Measurements from ENCODE around the gene CCDC74A.
"Not testable (repeated sequence)": the region's sequence is repeated elsewhere in the genome, so short reads cannot be mapped to it uniquely, and the experiment has no call there.

CCDC74A gene

DNA sequence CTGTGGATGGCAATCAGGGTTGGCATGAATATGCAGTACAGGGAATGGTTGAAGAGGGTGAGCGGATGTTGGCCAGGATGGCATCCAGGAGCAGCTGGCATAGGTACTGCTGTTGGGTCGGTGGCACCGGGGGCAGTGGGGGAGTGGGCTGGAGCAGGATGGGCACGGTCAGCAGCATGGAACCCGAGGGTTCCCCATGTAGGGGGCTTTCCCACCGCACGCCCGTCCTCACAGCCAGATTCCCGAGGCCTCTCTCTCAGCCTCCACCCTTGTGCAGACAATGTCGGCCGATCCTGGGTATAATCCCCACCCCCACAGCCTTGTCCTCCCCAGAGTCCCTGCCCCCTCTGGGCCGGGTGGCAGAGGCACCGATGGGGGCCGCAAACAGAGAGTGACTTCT is 9.2 kb downstream of the CCDC74A start:
- H3K27ac ChIP-seq (ENCODE audit: low read depth, low read length, poor library complexity, severe bottlenecking); H3K27me3 ChIP-seq (ENCODE audit: insufficient read depth, low read length); H3K9me3 ChIP-seq (ENCODE audit: low read length); H3K36me3 ChIP-seq (ENCODE audit: insufficient read depth, low read length); H3K9me2 ChIP-seq (ENCODE audit: low read depth, low read length); H3K4me2 ChIP-seq (ENCODE audit: low read length); H3F3A ChIP-seq (ENCODE audit: insufficient read depth, low read length); H3K9ac ChIP-seq (ENCODE audit: low read length); H4K20me1 ChIP-seq (ENCODE audit: insufficient read depth, low read length); H3K4me1 ChIP-seq (ENCODE audit: insufficient read depth, low read length, severe bottlenecking); H2AFZ ChIP-seq (ENCODE audit: low read length); H3K79me2 ChIP-seq (ENCODE audit: insufficient read depth, low read length); H3K4me3 ChIP-seq (ENCODE audit: low read depth, low read length, poor library complexity, severe bottlenecking): not testable (repeated sequence)

DNA sequence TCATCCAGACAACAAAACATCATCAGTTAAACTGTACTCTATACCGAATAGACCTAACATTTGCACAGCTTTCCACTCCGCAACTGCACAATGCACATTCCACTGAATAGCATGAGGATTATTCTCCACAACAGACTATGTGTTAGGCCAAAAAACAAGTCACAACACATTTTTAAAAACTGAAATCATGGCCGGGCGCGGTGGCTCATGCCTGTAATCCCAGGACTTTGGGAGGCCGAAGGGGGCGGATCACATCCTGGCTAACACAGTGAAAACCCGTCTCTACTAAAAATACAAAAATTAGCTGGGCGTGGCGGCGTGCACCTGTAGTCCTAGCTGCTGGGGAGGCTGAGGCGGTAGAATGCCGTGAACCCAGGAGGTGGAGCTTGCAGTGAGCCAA is 11.2 kb downstream of the CCDC74A start:
- not testable (repeated sequence) for H3K4me3 ChIP-seq (ENCODE audit: low read depth, low read length, poor library complexity, severe bottlenecking); H3K4me1 ChIP-seq (ENCODE audit: insufficient read depth, low read length, severe bottlenecking); H3K36me3 ChIP-seq (ENCODE audit: insufficient read depth, low read length); H3K9me2 ChIP-seq (ENCODE audit: low read depth, low read length); H2AFZ ChIP-seq (ENCODE audit: low read length); H3K27me3 ChIP-seq (ENCODE audit: insufficient read depth, low read length); H3K9ac ChIP-seq (ENCODE audit: low read length); H3K27ac ChIP-seq (ENCODE audit: low read depth, low read length, poor library complexity, severe bottlenecking); H3K9me3 ChIP-seq (ENCODE audit: low read length); H3F3A ChIP-seq (ENCODE audit: insufficient read depth, low read length); H3K4me2 ChIP-seq (ENCODE audit: low read length); H4K20me1 ChIP-seq (ENCODE audit: insufficient read depth, low read length); H3K79me2 ChIP-seq (ENCODE audit: insufficient read depth, low read length)

DNA sequence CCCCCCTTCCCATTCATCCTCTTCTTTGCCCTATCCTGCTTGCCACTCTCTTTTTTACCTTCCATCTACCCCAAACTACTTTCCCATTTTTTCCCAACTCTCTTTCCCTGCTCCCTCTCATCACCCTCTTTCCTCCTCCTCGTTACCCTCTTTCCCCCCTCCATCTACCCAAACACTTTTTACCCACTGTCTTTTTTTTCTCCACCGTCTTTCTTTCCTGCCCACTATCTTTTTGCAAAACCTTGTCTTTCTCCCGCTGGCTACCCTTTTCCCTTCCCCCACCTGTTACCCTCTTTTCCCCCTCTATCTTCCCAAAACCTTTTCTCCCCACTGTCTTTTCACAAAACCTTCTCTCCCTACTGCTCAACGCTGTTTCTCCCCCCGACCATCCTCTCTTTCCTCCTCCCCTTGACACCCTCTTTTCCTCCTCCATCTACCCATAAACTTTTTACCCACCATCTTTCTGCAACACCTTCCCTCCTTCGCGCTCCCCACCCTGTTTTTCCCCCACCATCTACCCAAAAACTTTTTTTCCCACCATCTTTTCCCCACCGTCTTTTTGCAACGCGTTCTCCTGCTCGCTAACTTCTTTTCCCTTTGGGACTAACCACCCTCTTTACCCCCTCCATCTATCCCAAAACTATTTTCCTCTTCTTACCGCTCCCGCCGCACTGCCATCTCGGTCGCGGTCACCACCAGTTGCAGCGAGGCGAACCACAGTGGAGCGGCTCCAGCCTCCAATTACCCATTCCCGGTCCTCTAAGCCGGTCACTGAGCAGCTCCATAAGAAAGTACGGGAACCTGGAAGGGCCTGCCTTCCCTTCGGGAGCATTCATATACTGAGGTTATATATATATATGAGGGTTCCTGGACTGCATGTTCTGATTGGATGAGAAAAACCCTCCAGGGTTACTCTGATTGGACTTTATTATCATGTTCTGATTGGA is 15.0 kb downstream of the CCDC74A start:
- H3K79me2 ChIP-seq (ENCODE audit: insufficient read depth, low read length): no peaks in the 10 kb centered on the region
- no peaks in the 10 kb centered on the region for H3K36me3 ChIP-seq (ENCODE audit: insufficient read depth, low read length)
- TF ChIP-seq, protein P1, sequence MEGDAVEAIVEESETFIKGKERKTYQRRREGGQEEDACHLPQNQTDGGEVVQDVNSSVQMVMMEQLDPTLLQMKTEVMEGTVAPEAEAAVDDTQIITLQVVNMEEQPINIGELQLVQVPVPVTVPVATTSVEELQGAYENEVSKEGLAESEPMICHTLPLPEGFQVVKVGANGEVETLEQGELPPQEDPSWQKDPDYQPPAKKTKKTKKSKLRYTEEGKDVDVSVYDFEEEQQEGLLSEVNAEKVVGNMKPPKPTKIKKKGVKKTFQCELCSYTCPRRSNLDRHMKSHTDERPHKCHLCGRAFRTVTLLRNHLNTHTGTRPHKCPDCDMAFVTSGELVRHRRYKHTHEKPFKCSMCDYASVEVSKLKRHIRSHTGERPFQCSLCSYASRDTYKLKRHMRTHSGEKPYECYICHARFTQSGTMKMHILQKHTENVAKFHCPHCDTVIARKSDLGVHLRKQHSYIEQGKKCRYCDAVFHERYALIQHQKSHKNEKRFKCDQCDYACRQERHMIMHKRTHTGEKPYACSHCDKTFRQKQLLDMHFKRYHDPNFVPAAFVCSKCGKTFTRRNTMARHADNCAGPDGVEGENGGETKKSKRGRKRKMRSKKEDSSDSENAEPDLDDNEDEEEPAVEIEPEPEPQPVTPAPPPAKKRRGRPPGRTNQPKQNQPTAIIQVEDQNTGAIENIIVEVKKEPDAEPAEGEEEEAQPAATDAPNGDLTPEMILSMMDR (IDR thresholded peaks at IDR 0.05; ENCODE audit: low read length): no peak
- no peak for TF ChIP-seq EZH2 (IDR thresholded peaks at IDR 0.05; ENCODE audit: borderline replicate concordance, low read length)
- no peaks in the 10 kb centered on the region for H3K27me3 ChIP-seq (ENCODE audit: insufficient read depth, low read length)
- no peaks in the 10 kb centered on the region for H3K4me1 ChIP-seq (ENCODE audit: insufficient read depth, low read length, severe bottlenecking)
- no peak overlapping the region for H3K4me3 ChIP-seq (ENCODE audit: low read depth, low read length, poor library complexity, severe bottlenecking)
- no peaks in the 10 kb centered on the region for H3F3A ChIP-seq (ENCODE audit: insufficient read depth, low read length)
- H2AFZ ChIP-seq (ENCODE audit: low read length): no peak overlapping the region
- no peak overlapping the region for H3K4me2 ChIP-seq (ENCODE audit: low read length)
- no peak overlapping the region for H3K27ac ChIP-seq (ENCODE audit: low read depth, low read length, poor library complexity, severe bottlenecking)
- no peak overlapping the region for H3K9ac ChIP-seq (ENCODE audit: low read length)
- H3K9me2 ChIP-seq (ENCODE audit: low read depth, low read length): no peaks in the 10 kb centered on the region
- H3K9me3 ChIP-seq (ENCODE audit: low read length): no peaks in the 10 kb centered on the region
- no peaks in the 10 kb centered on the region for H4K20me1 ChIP-seq (ENCODE audit: insufficient read depth, low read length)

DNA sequence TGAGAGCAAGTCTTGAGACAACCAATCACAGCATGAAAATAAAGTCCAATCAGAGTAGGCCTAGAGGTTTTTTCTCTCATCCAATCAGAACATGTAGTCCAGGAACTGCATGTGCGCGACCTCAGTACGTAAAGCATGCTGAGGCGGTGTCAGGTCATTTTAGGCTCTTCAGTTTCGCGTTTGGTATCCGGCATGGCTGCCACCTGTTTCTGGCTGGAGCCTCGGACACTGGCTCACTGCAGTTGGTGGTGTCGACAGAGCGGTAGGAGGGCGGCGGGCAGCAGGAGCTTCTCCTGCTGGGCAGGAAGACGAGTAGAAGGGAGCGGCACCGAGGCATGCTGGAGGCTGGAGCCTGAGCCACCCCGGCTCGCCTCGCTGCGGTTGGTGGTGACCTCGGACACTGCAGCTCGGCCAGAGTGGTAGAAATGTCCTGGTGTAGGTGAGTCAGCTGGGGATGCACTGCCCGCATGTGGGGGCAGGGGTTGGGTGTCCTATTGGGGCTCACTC is 15.8 kb downstream of the CCDC74A start:
- no peaks in the 10 kb centered on the region for H3K36me3 ChIP-seq (ENCODE audit: insufficient read depth, low read length)
- H4K20me1 ChIP-seq (ENCODE audit: insufficient read depth, low read length): no peaks in the 10 kb centered on the region
- TF ChIP-seq, protein P1 (IDR thresholded peaks at IDR 0.05; ENCODE audit: low read length): no peak
- no peak for TF ChIP-seq EZH2 (IDR thresholded peaks at IDR 0.05; ENCODE audit: borderline replicate concordance, low read length)
- no peak overlapping the region for H3K4me2 ChIP-seq (ENCODE audit: low read length)
- no peaks in the 10 kb centered on the region for H3K4me1 ChIP-seq (ENCODE audit: insufficient read depth, low read length, severe bottlenecking)
- no peak overlapping the region for H3K9ac ChIP-seq (ENCODE audit: low read length)
- H3K9me2 ChIP-seq (ENCODE audit: low read depth, low read length): no peaks in the 10 kb centered on the region
- H3K4me3 ChIP-seq (ENCODE audit: low read depth, low read length, poor library complexity, severe bottlenecking): no peak overlapping the region
- H2AFZ ChIP-seq (ENCODE audit: low read length): no peak overlapping the region
- H3K79me2 ChIP-seq (ENCODE audit: insufficient read depth, low read length): no peaks in the 10 kb centered on the region
- H3F3A ChIP-seq (ENCODE audit: insufficient read depth, low read length): no peaks in the 10 kb centered on the region
- no peaks in the 10 kb centered on the region for H3K27me3 ChIP-seq (ENCODE audit: insufficient read depth, low read length)
- H3K27ac ChIP-seq (ENCODE audit: low read depth, low read length, poor library complexity, severe bottlenecking): no peak overlapping the region
- no peaks in the 10 kb centered on the region for H3K9me3 ChIP-seq (ENCODE audit: low read length)

DNA sequence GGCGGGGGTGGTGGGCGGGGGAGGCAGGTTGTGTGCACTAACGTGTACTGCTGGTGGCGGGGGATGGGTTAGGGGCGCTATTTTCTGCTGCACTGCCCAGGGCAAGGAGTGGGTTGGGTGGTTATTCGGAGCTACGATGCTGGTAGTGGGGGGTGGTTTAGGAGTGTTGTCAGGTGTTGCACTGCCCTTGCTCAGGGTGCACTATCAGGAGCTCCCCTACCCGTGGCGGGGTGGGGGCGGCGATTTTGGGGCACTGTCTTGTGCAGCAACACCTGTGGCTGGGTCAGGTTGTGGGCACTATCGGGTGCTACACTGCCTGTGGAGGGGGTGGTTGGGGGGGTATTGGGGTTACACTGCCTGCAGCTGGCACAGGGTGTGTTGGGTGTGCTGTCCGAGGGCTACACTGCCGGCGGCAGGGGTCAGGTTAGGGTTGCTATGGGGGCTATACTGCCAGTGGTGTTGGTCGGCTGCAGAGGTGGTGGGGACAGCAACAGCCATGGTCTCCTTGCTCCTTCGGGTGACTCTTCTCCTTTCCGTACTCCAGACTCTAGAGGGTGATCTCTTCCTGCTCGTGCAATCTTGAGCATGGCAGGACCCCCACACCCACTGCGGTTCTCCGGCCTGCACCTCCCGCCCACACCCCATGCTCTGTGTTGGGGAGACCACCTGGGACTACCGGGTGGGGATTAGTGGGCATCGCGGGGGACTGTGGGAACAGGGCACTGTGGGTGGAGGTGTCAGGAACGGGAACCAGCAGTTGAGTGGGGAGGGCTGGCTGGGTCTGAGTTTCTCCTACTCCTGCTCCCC is 16.5 kb downstream of the CCDC74A start:
- H3K4me2 ChIP-seq (ENCODE audit: low read length); H4K20me1 ChIP-seq (ENCODE audit: insufficient read depth, low read length); H3K79me2 ChIP-seq (ENCODE audit: insufficient read depth, low read length); H3K27me3 ChIP-seq (ENCODE audit: insufficient read depth, low read length); H3K27ac ChIP-seq (ENCODE audit: low read depth, low read length, poor library complexity, severe bottlenecking); H3F3A ChIP-seq (ENCODE audit: insufficient read depth, low read length); H2AFZ ChIP-seq (ENCODE audit: low read length); H3K4me3 ChIP-seq (ENCODE audit: low read depth, low read length, poor library complexity, severe bottlenecking); H3K36me3 ChIP-seq (ENCODE audit: insufficient read depth, low read length); H3K9me3 ChIP-seq (ENCODE audit: low read length); H3K9me2 ChIP-seq (ENCODE audit: low read depth, low read length); H3K4me1 ChIP-seq (ENCODE audit: insufficient read depth, low read length, severe bottlenecking); H3K9ac ChIP-seq (ENCODE audit: low read length): not testable (repeated sequence)
